GM12878 (cell line): ENCODE results near the gene TIMM29. TPM values are rescaled to one million over a fixed set of nuclear protein-coding genes. Genes with fewer than 3 reads are reported as not detected.

Source experiments
- ATAC-seq: fragments of 200-7000 bp; cut with Tn5 transposase; 3 replicates; pipeline ENCODE4 v1.9.1; 2020; ENCODE audit warnings: mild to moderate bottlenecking, moderate library complexity
- BruUV-seq: library from RNA; stranded (reverse); fragments of 400-500 nt; replicated peaks from 2 replicates; lab custom pipeline; 2021; lab: Mats Ljungman, UMichigan
- CTCF ChIA-PET: fragments of 300-600 bp; sonication (Branson Sonifier 250); formaldehyde crosslinking; extraction: SDS; loops from one replicate; lab custom pipeline; 2021; ENCODE audit warnings: inconsistent platforms; lab: Yijun Ruan, JAX
- POLR2A ChIA-PET: fragments of 350-600 bp; formaldehyde crosslinking; extraction: SDS; loops from one replicate; lab custom pipeline; 2021; ENCODE audit warnings: inconsistent platforms; lab: Charles Lee
- RAD21 ChIA-PET: fragments of 300-600 bp; sonication (Branson Sonifier 250); formaldehyde crosslinking; loops from one replicate; lab custom pipeline; 2023; ENCODE audit warnings: antibody characterized with exemption; ENCODE audit not compliant: unreplicated experiment; lab: Charles Lee
- SMC1A ChIA-PET: fragments of 300-600 bp; sonication (Branson Sonifier 250); formaldehyde crosslinking; loops from one replicate; lab custom pipeline; 2023; ENCODE audit not compliant: unreplicated experiment, uncharacterized antibody; lab: Charles Lee
- DNase-seq: peaks from one replicate; pipeline ENCODE4 v3.0.0-alpha.2; 2011; ENCODE audit warnings: low read depth, low spot score
- FAIRE-seq: peaks from 3 replicates; lab custom pipeline; 2011; peaks lifted over from hg19 to GRCh38; lab: Jason Lieb, UNC
- H2AFZ ChIP-seq: 2 replicates; pipeline ENCODE4 v1.6.0; 2011; ENCODE audit warnings: low read depth, low read length, control low read depth; ENCODE audit not compliant: control insufficient read depth
- H3K27ac ChIP-seq: 2 replicates; pipeline ENCODE4 v1.5.1; 2011; ENCODE audit warnings: control low read depth; ENCODE audit not compliant: control insufficient read depth, insufficient read depth
- H3K27me3 ChIP-seq, 2 experiments: replicated peaks in 1 of 2; 2 replicates each; pipeline versions ENCODE4 v1.6.0 to v1.6.1; 2011; ENCODE audit warnings: low read length in 1 of 2; ENCODE audit not compliant: control insufficient read depth in 2 of 2, insufficient read depth in 2 of 2
- H3K36me3 ChIP-seq, 2 experiments: 2 replicates each; pipeline ENCODE4 v1.5.1; 2011; ENCODE audit warnings: low read length in 1 of 2; ENCODE audit not compliant: control insufficient read depth in 2 of 2, insufficient read depth in 2 of 2
- H3K4me1 ChIP-seq: 2 replicates; pipeline ENCODE4 v1.6.1; 2011; ENCODE audit warnings: mild to moderate bottlenecking, low read length, moderate library complexity, mixed read lengths; ENCODE audit not compliant: control insufficient read depth, insufficient read depth
- H3K4me2 ChIP-seq: 2 replicates; pipeline ENCODE4 v1.6.0; 2011; ENCODE audit warnings: control low read depth; ENCODE audit not compliant: control insufficient read depth, insufficient read depth
- H3K4me3 ChIP-seq: fragments of 200-600 bp; sonication (generic); 2 replicates; pipeline ENCODE4 v1.5.1; 2016
- H3K79me2 ChIP-seq: 2 replicates; pipeline ENCODE4 v1.6.0; 2011; ENCODE audit warnings: low read length; ENCODE audit not compliant: control insufficient read depth, insufficient read depth
- H3K9ac ChIP-seq: 2 replicates; pipeline ENCODE4 v1.8.0; 2011; ENCODE audit warnings: low read length, control low read depth, mixed read lengths; ENCODE audit not compliant: control insufficient read depth, insufficient read depth
- H3K9me3 ChIP-seq: replicated peaks from 3 replicates; pipeline ENCODE4 v1.5.1; 2011; ENCODE audit warnings: mild to moderate bottlenecking, low read length; ENCODE audit not compliant: control insufficient read depth, insufficient read depth
- H4K20me1 ChIP-seq: 2 replicates; pipeline ENCODE4 v1.6.0; 2011; ENCODE audit not compliant: control insufficient read depth, insufficient read depth
- CBFB ChIP-seq: IDR thresholded peaks from 2 replicates; pipeline ENCODE4 v1.6.1; 2016; ENCODE audit warnings: antibody characterized with exemption, low read depth
- CBX5 ChIP-seq: sonication (generic); IDR thresholded peaks from 2 replicates; pipeline ENCODE4 v1.6.1; 2016; ENCODE audit warnings: low read depth, moderate library complexity, mild to moderate bottlenecking, inconsistent platforms
- CHD1 ChIP-seq: IDR thresholded peaks from 2 replicates; pipeline ENCODE4 v1.6.1; 2012; ENCODE audit warnings: low read depth, low read length, improper control_type of control experiment
- IKZF2 ChIP-seq, 2 experiments: fragments of 450-650 bp; IDR thresholded peaks; 2 replicates each; pipeline ENCODE4 v1.6.1; 2017; ENCODE audit warnings: mild to moderate bottlenecking in 2 of 2, moderate library complexity in 2 of 2
- KDM1A ChIP-seq: fragments of 200-600 bp; sonication (generic); IDR thresholded peaks from 2 replicates; pipeline ENCODE4 v1.6.1; 2016; ENCODE audit warnings: borderline replicate concordance
- POLR2A ChIP-seq: IDR thresholded peaks from 2 replicates; pipeline ENCODE4 v1.6.1; 2011; ENCODE audit warnings: low read depth, mild to moderate bottlenecking, low read length
- POLR2AphosphoS2 ChIP-seq: IDR thresholded peaks from 2 replicates; pipeline ENCODE4 v1.6.1; 2011; ENCODE audit warnings: low read depth, mild to moderate bottlenecking, low read length, improper control_type of control experiment, moderate library complexity
- POLR2AphosphoS5 ChIP-seq: IDR thresholded peaks from 2 replicates; pipeline ENCODE4 v1.6.1; 2011; ENCODE audit warnings: mild to moderate bottlenecking, low read length, inconsistent platforms
- SREBF1 ChIP-seq: IDR thresholded peaks from 2 replicates; pipeline ENCODE4 v1.6.1; 2012; ENCODE audit warnings: mild to moderate bottlenecking, low read length
- ZBED1 ChIP-seq: IDR thresholded peaks from 2 replicates; pipeline ENCODE4 v1.6.1; 2016; ENCODE audit warnings: borderline replicate concordance
- ZNF207 ChIP-seq: fragments of 450-650 bp; IDR thresholded peaks from 2 replicates; pipeline ENCODE4 v1.6.1; 2014; ENCODE audit warnings: antibody characterized with exemption, mild to moderate bottlenecking, borderline replicate concordance
- WGBS: methylation state at CpG from one replicate; pipeline ENCODE4 v1.1.6; 2016; ENCODE audit warnings: low lambda C conversion rate; ENCODE audit not compliant: insufficient replicate concordance, insufficient coverage; ENCODE audit errors: missing lambda C conversion rate; 5-methylcytosine and 5-hydroxymethylcytosine counted together
- in situ Hi-C: fragments of 300-500 bp; cut with MboI; formaldehyde crosslinking; loops from 9 replicates; pipeline ENCODE4 v1.14.3; 2018; ENCODE audit warnings: mixed read lengths
- intact Hi-C: fragments of 100-400 bp; cut with micrococcal nuclease; formaldehyde crosslinking; loops from one replicate; pipeline ENCODE4 v1.14.2; 2022; ENCODE audit not compliant: unreplicated experiment
- polyA plus RNA-seq, 11 experiments: library from polyadenylated mRNA; depleted of rRNA in 4 of 11; unstranded in 6 of 11; stranded (reverse) in 5 of 11; fragments of >200 nt; fragmentation: Nextera tagmentation in 4 of 11; fragmentation: Illumina TruSeq in 1 of 11; extraction: Ambion mirVana in 4 of 11; extraction: Trizol in 1 of 11; gene quantifications; 1 replicate in 1 of 11; 2 replicates in 10 of 11; pipeline versions ENCODE4 v1.2.1 to v1.2.3, GENCODE V29; 2011 to 2016; ENCODE audit warnings: inconsistent platforms in 2 of 11, missing spikeins in 2 of 11, low read depth in 1 of 11
- total RNA-seq, 4 experiments: library from RNA; depleted of rRNA in 3 of 4; stranded (reverse); fragments of >200 nt in 3 of 4; fragmentation: Illumina TruSeq in 1 of 4; extraction: Trizol in 1 of 4; gene quantifications; 2 replicates each; pipeline versions ENCODE4 v1.2.1 to v1.2.3, GENCODE V29; 2013 to 2021
- TF ChIP-seq, protein P1 (sequence below): fragments of 450-650 bp; IDR thresholded peaks from 2 replicates; pipeline ENCODE4 v1.6.1; 2017; ENCODE audit warnings: mild to moderate bottlenecking, moderate library complexity
- TF ChIP-seq, protein P2 (sequence below): fragments of 450-650 bp; IDR thresholded peaks from 2 replicates; pipeline ENCODE4 v1.6.1; 2017; ENCODE audit warnings: mild to moderate bottlenecking, low read depth, inconsistent platforms; ENCODE audit not compliant: poor library complexity, severe bottlenecking
- TF ChIP-seq, protein P3 (sequence below): fragments of 450-650 bp; IDR thresholded peaks from 2 replicates; pipeline ENCODE4 v1.6.1; 2017; ENCODE audit warnings: mild to moderate bottlenecking, moderate library complexity

The TIMM29 gene
- total and polyA plus RNA-seq, 10 of the 15 experiments (the other 5 are each of a cell fraction or from before 2014, with no cell fraction given), result 2.4 to 27.9 (median 13.5) TPM

DNA sequence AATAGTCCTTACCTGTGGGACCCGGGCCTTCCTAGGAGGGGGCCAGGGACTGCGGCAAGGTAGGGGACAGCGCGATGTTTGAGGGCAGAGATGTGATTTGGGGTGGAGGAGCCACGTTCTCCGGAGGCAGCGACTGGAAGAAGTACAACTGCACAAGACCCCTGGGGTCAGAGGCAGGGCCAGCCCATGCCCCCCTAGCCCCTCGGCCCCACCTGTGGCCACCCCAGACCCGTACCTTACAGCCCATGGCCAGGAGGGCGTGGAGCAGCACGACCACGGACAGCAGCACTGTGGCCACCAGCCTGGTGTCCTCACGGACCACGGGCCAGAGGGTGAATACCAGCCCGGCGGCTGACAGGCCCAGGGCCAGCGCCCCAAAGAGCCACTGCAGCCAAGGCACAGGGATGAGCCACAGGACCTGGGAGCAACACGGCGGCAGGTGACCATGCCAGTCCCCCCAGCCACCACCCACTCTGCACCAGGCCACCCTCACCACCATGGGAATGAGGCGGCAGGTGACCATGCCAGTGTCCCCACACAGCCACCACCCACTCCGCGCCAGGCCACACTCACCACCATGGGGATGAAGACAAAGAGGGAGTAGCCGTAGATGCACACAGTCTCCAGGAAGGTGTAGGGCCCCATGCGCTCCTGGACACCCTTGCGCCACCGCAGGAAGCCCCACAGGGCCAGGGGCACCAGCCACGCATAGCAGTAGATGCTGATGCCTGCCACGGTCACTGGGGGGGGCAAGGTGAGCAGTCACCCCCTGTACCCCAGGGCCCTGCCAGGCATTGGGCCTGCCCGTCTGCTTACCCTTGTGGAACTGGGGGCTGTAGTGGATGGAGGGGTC is 5.1 kb upstream of the TIMM29 start:
- Histone ChIP-seq H3K9ac (no peak overlapping the region), H3K9me3 (no peaks in the 10 kb centered on the region), H3K4me2 (no peak overlapping the region), H3K36me3 (peaks cover 3 to 27% of the 10 kb centered on the region in 2 experiments; a peak in 3 of 4 replicates), H3K4me3 (no peak overlapping the region), H4K20me1 (no peaks in the 10 kb centered on the region), H3K27me3 (no peaks in the 10 kb centered on the region), H2AFZ (no peak overlapping the region), H3K27ac (no peak overlapping the region), H3K79me2 (peaks cover 7% of the 10 kb centered on the region), H3K4me1 (peaks cover 7% of the 10 kb centered on the region)
- ChIA-PET POLR2A (no interaction called here), RAD21 (no interaction called here), CTCF (no interaction called here), SMC1A (no interaction called here)
- intact Hi-C loops (no loop called here), in situ Hi-C loops (no loop called here)
- 89% methylated on average over 22 of the region's 29 CpGs for WGBS
- FAIRE-seq (no peak), ATAC-seq (no peak; the same call in 2 of the 3 replicates), DNase-seq (no peak)
- no TSS peak for BruUV-seq
- TF ChIP-seq, protein P1, sequence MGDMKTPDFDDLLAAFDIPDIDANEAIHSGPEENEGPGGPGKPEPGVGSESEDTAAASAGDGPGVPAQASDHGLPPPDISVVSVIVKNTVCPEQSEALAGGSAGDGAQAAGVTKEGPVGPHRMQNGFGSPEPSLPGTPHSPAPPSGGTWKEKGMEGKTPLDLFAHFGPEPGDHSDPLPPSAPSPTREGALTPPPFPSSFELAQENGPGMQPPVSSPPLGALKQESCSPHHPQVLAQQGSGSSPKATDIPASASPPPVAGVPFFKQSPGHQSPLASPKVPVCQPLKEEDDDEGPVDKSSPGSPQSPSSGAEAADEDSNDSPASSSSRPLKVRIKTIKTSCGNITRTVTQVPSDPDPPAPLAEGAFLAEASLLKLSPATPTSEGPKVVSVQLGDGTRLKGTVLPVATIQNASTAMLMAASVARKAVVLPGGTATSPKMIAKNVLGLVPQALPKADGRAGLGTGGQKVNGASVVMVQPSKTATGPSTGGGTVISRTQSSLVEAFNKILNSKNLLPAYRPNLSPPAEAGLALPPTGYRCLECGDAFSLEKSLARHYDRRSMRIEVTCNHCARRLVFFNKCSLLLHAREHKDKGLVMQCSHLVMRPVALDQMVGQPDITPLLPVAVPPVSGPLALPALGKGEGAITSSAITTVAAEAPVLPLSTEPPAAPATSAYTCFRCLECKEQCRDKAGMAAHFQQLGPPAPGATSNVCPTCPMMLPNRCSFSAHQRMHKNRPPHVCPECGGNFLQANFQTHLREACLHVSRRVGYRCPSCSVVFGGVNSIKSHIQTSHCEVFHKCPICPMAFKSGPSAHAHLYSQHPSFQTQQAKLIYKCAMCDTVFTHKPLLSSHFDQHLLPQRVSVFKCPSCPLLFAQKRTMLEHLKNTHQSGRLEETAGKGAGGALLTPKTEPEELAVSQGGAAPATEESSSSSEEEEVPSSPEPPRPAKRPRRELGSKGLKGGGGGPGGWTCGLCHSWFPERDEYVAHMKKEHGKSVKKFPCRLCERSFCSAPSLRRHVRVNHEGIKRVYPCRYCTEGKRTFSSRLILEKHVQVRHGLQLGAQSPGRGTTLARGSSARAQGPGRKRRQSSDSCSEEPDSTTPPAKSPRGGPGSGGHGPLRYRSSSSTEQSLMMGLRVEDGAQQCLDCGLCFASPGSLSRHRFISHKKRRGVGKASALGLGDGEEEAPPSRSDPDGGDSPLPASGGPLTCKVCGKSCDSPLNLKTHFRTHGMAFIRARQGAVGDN, result no peak
- no peak for TF ChIP-seq CHD1
- no peak for TF ChIP-seq IKZF2 (IDR thresholded peaks at IDR 0.05)
- no peak for TF ChIP-seq CBX5
- TF ChIP-seq CBFB, result no peak
- TF ChIP-seq, protein P2, sequence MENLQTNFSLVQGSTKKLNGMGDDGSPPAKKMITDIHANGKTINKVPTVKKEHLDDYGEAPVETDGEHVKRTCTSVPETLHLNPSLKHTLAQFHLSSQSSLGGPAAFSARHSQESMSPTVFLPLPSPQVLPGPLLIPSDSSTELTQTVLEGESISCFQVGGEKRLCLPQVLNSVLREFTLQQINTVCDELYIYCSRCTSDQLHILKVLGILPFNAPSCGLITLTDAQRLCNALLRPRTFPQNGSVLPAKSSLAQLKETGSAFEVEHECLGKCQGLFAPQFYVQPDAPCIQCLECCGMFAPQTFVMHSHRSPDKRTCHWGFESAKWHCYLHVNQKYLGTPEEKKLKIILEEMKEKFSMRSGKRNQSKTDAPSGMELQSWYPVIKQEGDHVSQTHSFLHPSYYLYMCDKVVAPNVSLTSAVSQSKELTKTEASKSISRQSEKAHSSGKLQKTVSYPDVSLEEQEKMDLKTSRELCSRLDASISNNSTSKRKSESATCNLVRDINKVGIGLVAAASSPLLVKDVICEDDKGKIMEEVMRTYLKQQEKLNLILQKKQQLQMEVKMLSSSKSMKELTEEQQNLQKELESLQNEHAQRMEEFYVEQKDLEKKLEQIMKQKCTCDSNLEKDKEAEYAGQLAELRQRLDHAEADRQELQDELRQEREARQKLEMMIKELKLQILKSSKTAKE, result no peak
- no peak for TF ChIP-seq KDM1A
- TF ChIP-seq ZBED1, result 0 out of 2 replicates have a peak, but pooled peaks have one; percentile 28
- 0 out of 2 replicates have a peak, but pooled peaks have one; percentile 26 for TF ChIP-seq POLR2AphosphoS2
- TF ChIP-seq ZNF207, result no peak
- TF ChIP-seq, protein P3, sequence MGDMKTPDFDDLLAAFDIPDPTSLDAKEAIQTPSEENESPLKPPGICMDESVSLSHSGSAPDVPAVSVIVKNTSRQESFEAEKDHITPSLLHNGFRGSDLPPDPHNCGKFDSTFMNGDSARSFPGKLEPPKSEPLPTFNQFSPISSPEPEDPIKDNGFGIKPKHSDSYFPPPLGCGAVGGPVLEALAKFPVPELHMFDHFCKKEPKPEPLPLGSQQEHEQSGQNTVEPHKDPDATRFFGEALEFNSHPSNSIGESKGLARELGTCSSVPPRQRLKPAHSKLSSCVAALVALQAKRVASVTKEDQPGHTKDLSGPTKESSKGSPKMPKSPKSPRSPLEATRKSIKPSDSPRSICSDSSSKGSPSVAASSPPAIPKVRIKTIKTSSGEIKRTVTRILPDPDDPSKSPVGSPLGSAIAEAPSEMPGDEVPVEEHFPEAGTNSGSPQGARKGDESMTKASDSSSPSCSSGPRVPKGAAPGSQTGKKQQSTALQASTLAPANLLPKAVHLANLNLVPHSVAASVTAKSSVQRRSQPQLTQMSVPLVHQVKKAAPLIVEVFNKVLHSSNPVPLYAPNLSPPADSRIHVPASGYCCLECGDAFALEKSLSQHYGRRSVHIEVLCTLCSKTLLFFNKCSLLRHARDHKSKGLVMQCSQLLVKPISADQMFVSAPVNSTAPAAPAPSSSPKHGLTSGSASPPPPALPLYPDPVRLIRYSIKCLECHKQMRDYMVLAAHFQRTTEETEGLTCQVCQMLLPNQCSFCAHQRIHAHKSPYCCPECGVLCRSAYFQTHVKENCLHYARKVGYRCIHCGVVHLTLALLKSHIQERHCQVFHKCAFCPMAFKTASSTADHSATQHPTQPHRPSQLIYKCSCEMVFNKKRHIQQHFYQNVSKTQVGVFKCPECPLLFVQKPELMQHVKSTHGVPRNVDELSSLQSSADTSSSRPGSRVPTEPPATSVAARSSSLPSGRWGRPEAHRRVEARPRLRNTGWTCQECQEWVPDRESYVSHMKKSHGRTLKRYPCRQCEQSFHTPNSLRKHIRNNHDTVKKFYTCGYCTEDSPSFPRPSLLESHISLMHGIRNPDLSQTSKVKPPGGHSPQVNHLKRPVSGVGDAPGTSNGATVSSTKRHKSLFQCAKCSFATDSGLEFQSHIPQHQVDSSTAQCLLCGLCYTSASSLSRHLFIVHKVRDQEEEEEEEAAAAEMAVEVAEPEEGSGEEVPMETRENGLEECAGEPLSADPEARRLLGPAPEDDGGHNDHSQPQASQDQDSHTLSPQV, result no peak
- peak; percentile 61; the same call in 1 of the 2 replicates for TF ChIP-seq POLR2A
- no peak for TF ChIP-seq SREBF1
- peak; percentile 34; the same call in 1 of the 2 replicates for TF ChIP-seq POLR2AphosphoS5
